Effector memory CD8-positive, alpha-beta T cell (primary cell): ENCODE data around the gene RALGAPB.
"Not testable (repeated sequence)": the region's sequence is repeated elsewhere in the genome, so short reads cannot be mapped to it uniquely, and the experiment has no call there.

Source experiments
- ATAC-seq: fragments of 150-1000 bp; cut with Tn5 transposase; replicated peaks from 2 replicates; pipeline ENCODE4 v1.10.0; 2021; ENCODE audit warnings: mild to moderate bottlenecking, moderate library complexity
- DNase-seq, 3 experiments: peaks; one replicate each; pipeline ENCODE4 v3.0.0; 2021
- H3K27ac Mint-ChIP-seq, 2 donors: one replicate each; pipeline ENCODE4 v1.8.0; 2022; ENCODE audit warnings: mild to moderate bottlenecking in 2 of 2, mixed read lengths in 2 of 2, moderate library complexity in 2 of 2
- H3K27me3 Mint-ChIP-seq, 2 donors: one replicate each; pipeline ENCODE4 v1.8.0; 2022; ENCODE audit warnings: mixed read lengths in 2 of 2
- H3K36me3 Mint-ChIP-seq: one replicate; pipeline ENCODE4 v1.8.0; 2022; ENCODE audit warnings: mild to moderate bottlenecking, moderate library complexity, mixed read lengths; ENCODE audit not compliant: insufficient read depth
- H3K4me1 Mint-ChIP-seq, 2 donors: one replicate each; pipeline ENCODE4 v1.8.0; 2022; ENCODE audit warnings: low read depth in 2 of 2, mixed read lengths in 2 of 2
- H3K4me3 Mint-ChIP-seq, 2 donors: one replicate each; pipeline ENCODE4 v1.8.0; 2022; ENCODE audit warnings: mild to moderate bottlenecking in 2 of 2, mixed read lengths in 2 of 2, moderate library complexity in 2 of 2
- H3K9me3 Mint-ChIP-seq, 2 donors: one replicate each; pipeline ENCODE4 v1.8.0; 2022; ENCODE audit warnings: mixed read lengths in 2 of 2
- total RNA-seq, 9 experiments: gene quantifications; one replicate each; lab custom pipeline; 2026; lab: John Stamatoyannopoulos, UW

RALGAPB gene
- total RNA-seq: 114 to 225 (median 136) reads per million in 9 experiments

DNA sequence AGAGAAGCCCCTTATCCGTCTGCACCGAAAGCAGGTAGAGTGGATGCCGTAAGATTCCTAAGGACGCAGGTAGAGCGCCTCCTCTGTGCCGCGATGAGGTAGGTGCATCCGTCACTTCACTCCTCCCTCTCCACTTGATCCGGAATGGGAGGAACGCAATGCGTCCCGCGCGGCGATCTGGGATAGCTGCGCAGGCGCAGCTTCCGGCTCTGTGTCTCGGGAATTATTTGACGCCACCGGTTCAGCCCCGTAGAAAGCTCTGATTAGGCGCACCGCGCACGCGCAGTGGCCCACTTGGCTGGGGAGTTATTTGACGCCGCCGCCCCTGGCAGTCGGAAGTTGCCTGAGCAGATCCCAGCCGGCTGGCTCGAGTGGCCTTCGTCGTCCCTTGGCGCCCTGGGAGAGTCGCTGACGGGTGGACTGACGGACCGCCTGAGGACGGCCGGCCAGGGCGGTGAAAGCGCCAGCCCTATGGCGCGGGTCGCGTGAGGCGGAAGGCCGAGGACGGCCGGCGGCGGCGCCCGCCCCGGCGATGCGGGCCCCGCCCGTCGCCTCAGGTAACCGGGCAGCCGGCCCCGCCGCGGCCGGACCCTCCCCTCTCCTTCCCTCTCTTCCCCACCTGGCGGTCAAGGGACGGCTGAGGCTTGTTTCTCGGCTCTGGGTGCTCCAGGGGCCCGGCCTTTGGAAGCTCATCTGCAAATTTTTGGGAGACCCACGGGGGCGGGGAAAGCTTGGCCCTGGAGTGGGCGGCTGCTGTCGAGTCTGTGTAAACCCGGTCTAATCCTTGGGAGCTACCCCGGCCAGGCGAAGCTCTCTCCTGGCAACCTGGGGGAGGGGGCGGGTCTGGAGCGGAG is at the start of gene RALGAPB:
Gene RALGAPB (plus strand): TSS at position 331 of the 854 bp plus-strand sequence. CDS start 15,590 bp downstream, outside the sequence.
- peak; percentile 95 to 97 (median 96) for DNase-seq
- Mint-ChIP-seq H3K4me1 (peaks cover 35 to 44% of the 10 kb centered on the region in 2 donors), H3K9me3 (no peaks in the 10 kb centered on the region), H3K36me3 (peaks cover 23% of the 10 kb centered on the region), H3K4me3 (peak within 1 kb of the TSS; percentile 85 to 91), H3K27ac (peak within 1 kb of the TSS; percentile 94), H3K27me3 (no peaks in the 10 kb centered on the region)
- ATAC-seq: peak; percentile 89

GRCh38 chr20:38423541-38423940 is 49.1 kb upstream of the RALGAPB start:
- H3K36me3 Mint-ChIP-seq: peaks cover 94% of the 10 kb centered on the region
- no peak for DNase-seq
- H3K27ac Mint-ChIP-seq: no peak overlapping the region
- H3K27me3 Mint-ChIP-seq: no peaks in the 10 kb centered on the region
- no peaks in the 10 kb centered on the region for H3K9me3 Mint-ChIP-seq
- peaks cover 14 to 29% of the 10 kb centered on the region in 2 donors for H3K4me1 Mint-ChIP-seq
- no peak for ATAC-seq
- no peak overlapping the region for H3K4me3 Mint-ChIP-seq

GRCh38 chr20:38424401-38424800 is 48.2 kb upstream of the RALGAPB start:
- Mint-ChIP-seq H3K27ac (peak overlapping the region in 1 of 2 donors; percentile 13), H3K4me1 (peaks cover 22 to 35% of the 10 kb centered on the region in 2 donors)

GRCh38 chr20:38426006-38426897 is 46.4 kb upstream of the RALGAPB start:
- no peaks in the 10 kb centered on the region for H3K27me3 Mint-ChIP-seq
- H3K4me3 Mint-ChIP-seq: no peak overlapping the region
- H3K36me3 Mint-ChIP-seq: peaks cover 93% of the 10 kb centered on the region
- H3K27ac Mint-ChIP-seq: peak overlapping the region; percentile 12 to 32
- H3K9me3 Mint-ChIP-seq: no peaks in the 10 kb centered on the region
- ATAC-seq (no peak), DNase-seq (no peak)
- peaks cover 24 to 41% of the 10 kb centered on the region in 2 donors for H3K4me1 Mint-ChIP-seq

More at GRCh38 chr20:38424401-38424800, 48.2 kb upstream of the RALGAPB start:
- Mint-ChIP-seq H3K27me3 (no peaks in the 10 kb centered on the region), H3K36me3 (peaks cover 95% of the 10 kb centered on the region), H3K9me3 (no peaks in the 10 kb centered on the region), H3K4me3 (no peak overlapping the region)
- no peak for DNase-seq
- no peak for ATAC-seq

DNA sequence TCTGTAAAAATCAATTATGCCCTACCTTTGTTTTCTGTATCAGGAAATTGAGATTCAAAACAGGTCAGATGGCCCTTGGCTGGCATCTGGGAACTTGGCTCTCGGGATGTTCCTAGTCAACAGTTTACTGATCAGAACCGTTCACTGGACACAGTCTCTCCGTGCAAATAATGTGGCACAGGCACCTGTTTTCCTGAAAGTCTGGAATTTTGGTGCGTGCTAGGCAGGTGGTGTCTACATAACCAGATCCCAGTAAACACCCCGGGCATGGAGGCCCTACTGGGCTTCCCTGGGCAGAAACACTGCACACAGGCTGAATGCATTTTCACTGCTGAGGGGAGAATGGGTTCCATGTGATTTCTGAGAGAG is 45.0 kb upstream of the RALGAPB start:
- peaks cover 31 to 46% of the 10 kb centered on the region in 2 donors for H3K4me1 Mint-ChIP-seq
- no peaks in the 10 kb centered on the region for H3K27me3 Mint-ChIP-seq
- ATAC-seq (no peak), DNase-seq (no peak)
- H3K9me3 Mint-ChIP-seq: no peaks in the 10 kb centered on the region
- H3K4me3 Mint-ChIP-seq: no peak overlapping the region
- H3K27ac Mint-ChIP-seq: peak overlapping the region in 1 of 2 donors; percentile 65
- H3K36me3 Mint-ChIP-seq: peaks cover 90% of the 10 kb centered on the region

DNA sequence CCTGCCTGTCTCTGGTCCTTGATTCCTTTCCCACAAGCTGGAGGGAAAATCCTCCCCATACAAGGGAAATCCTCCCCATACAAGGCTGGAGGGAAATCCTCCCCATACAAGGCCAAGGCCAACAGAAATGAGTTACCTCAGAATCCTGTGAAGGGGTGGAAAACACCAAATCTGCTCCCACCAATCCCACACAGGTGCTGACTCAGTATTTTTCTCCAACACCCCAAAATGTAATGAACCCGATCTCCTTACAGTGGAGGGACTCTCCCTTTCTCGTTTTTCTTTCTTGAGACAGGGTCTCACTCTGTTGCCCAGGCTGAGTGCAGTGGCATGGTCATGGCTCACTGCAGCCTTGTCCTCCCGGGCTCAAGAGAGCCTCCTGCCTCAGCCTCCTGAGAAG is 43.8 kb upstream of the RALGAPB start:
- H3K27me3 Mint-ChIP-seq: no peaks in the 10 kb centered on the region
- ATAC-seq: no peak
- H3K27ac Mint-ChIP-seq: peak overlapping the region in 1 of 2 donors; percentile 89
- H3K4me3 Mint-ChIP-seq: no peak overlapping the region
- no peaks in the 10 kb centered on the region for H3K9me3 Mint-ChIP-seq
- peaks cover 34 to 55% of the 10 kb centered on the region in 2 donors for H3K4me1 Mint-ChIP-seq
- peaks cover 90% of the 10 kb centered on the region for H3K36me3 Mint-ChIP-seq
- no peak for DNase-seq

- DNase-seq: no peak
- H3K4me1 Mint-ChIP-seq: peaks cover 38 to 58% of the 10 kb centered on the region in 2 donors
- ATAC-seq: no peak
- H3K4me3 Mint-ChIP-seq: no peak overlapping the region
- H3K9me3 Mint-ChIP-seq: no peaks in the 10 kb centered on the region
- H3K27ac Mint-ChIP-seq: peak overlapping the region; percentile 84 to 89
- H3K36me3 Mint-ChIP-seq: peaks cover 90% of the 10 kb centered on the region
- no peaks in the 10 kb centered on the region for H3K27me3 Mint-ChIP-seq
These were observed 43.3 kb upstream of the RALGAPB start for GRCh38 chr20:38429301-38429700.

GRCh38 chr20:38430679-38431325 is 41.8 kb upstream of the RALGAPB start:
- H3K4me1 Mint-ChIP-seq: peaks cover 41 to 54% of the 10 kb centered on the region in 2 donors
- no peak for ATAC-seq
- no peaks in the 10 kb centered on the region for H3K27me3 Mint-ChIP-seq
- no peaks in the 10 kb centered on the region for H3K9me3 Mint-ChIP-seq
- H3K36me3 Mint-ChIP-seq: peaks cover 81% of the 10 kb centered on the region
- no peak for DNase-seq
- H3K27ac Mint-ChIP-seq: peak overlapping the region; percentile 12 to 88
- H3K4me3 Mint-ChIP-seq: no peak overlapping the region

DNA sequence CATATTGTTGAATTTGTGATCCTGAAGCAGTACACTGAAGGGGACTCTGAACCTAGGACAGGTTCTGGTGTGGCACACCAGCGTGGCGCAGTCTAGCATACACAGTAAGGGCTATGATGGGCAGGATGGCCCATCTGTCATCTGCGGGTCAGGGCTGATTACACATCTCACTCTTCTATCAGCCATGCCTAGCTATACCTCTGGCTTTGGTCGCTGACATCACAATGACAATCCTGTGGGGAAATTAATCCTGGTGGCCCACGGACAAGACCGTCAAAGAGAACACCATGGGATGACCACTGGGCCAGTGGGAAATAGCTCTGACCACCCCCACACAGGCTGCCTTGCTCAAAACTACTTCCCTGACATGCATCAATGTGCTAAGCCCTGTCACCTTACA is 40.4 kb upstream of the RALGAPB start:
- DNase-seq: no peak
- peak overlapping the region; percentile 0 to 88 for H3K27ac Mint-ChIP-seq
- H3K4me1 Mint-ChIP-seq: peaks cover 38 to 49% of the 10 kb centered on the region in 2 donors
- no peak for ATAC-seq
- H3K27me3 Mint-ChIP-seq: no peaks in the 10 kb centered on the region
- peak overlapping the region in 1 of 2 donors; percentile 88 for H3K4me3 Mint-ChIP-seq
- H3K36me3 Mint-ChIP-seq: peaks cover 67% of the 10 kb centered on the region
- no peaks in the 10 kb centered on the region for H3K9me3 Mint-ChIP-seq

DNA sequence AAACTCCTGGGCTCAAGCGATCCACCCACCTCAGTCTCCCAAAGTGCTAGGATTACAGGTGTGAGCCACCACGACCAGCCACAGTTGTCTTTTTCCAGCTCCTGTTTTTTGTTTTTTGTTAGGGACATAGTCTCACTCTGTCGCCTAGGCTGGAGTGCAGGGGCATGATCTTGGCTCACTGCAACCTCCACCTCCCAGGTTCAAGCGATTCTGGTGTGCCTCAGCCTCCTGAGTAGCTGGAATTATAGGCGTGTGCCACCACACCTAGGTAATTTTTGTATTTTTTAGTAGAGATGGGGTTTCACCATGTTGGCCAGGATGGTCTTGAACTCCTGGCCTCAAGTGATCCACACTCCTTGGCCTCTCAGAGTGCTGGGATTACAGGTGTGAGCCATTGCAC is 39.8 kb upstream of the RALGAPB start:
- peak overlapping the region; percentile 0 to 88 for H3K27ac Mint-ChIP-seq
- H3K4me1 Mint-ChIP-seq: peaks cover 38 to 48% of the 10 kb centered on the region in 2 donors
- H3K4me3 Mint-ChIP-seq: peak overlapping the region; percentile 88 to 90
- ATAC-seq, H3K27me3 Mint-ChIP-seq, DNase-seq, H3K9me3 Mint-ChIP-seq: not testable (repeated sequence)
- peaks cover 62% of the 10 kb centered on the region for H3K36me3 Mint-ChIP-seq

DNA sequence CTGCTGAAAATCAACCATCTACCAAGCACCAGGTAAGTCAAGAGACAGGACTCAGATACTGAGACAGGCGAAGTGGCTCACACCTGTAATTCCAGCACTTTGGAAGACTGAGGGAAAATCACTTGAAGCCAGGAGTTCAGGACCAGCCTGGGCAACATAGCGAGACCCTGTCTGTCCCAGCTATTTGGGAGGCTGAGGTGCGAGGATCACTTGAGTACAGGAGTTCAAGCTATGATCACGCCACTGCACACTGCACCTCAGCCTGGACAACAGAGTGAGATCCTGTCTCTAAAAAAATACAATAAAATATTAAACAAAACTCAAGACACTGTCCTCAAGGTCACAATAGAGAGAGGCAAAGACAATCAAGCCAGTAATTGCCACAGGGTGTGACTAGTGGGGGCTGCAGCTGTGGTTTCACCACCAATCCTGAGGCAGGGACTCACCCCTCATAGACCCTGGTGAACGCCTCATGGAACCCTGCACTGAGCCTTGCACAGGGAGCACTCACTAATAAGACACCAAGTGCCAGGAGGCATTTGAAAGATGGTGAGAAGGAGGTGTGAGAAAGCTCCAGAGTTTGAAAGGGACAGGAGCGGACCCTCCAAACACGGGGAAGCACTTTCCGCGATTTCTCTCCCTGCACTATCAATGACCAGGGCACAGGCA is 39.2 kb upstream of the RALGAPB start:
- DNase-seq: no peak
- Mint-ChIP-seq H3K36me3 (peaks cover 57% of the 10 kb centered on the region), H3K27ac (peak overlapping the region; percentile 94 to 95), H3K9me3 (no peaks in the 10 kb centered on the region), H3K4me3 (peak overlapping the region; percentile 88 to 90), H3K4me1 (peaks cover 36 to 44% of the 10 kb centered on the region in 2 donors), H3K27me3 (peaks cover 3 to 5% of the 10 kb centered on the region in 2 donors)
- no peak for ATAC-seq

- peaks cover 12 to 14% of the 10 kb centered on the region in 2 donors for H3K27me3 Mint-ChIP-seq
- peak overlapping the region; percentile 94 to 95 for H3K27ac Mint-ChIP-seq
- peak overlapping the region; percentile 88 to 90 for H3K4me3 Mint-ChIP-seq
- peaks cover 29 to 38% of the 10 kb centered on the region in 2 donors for H3K4me1 Mint-ChIP-seq
- H3K9me3 Mint-ChIP-seq: no peaks in the 10 kb centered on the region
- peak; percentile 23 for ATAC-seq
- DNase-seq: peak in 2 of 3 experiments; percentile 16 to 17
- H3K36me3 Mint-ChIP-seq: peaks cover 48% of the 10 kb centered on the region
These were observed 38.3 kb upstream of the RALGAPB start for GRCh38 chr20:38434301-38434741.
